A549 (cell line): ENCODE results near the gene APOC1. TPM values are rescaled to one million over a fixed set of nuclear protein-coding genes. Genes with fewer than 3 reads are reported as not detected.

Experiments used
- ATAC-seq, 2 experiments: fragments of 200-7000 bp in 1 of 2; fragments of >200 bp in 1 of 2; cut with Nextera tagmentation in 1 of 2; cut with Tn5 transposase in 1 of 2; 3 replicates each; pipeline versions ENCODE4 v1.8.0 to v1.9.1; 2018 to 2020; ENCODE audit warnings: mild to moderate bottlenecking in 1 of 2, moderate library complexity in 1 of 2
- CTCF ChIA-PET: fragments of 300-600 bp; sonication (Branson Sonifier 250); formaldehyde crosslinking; extraction: SDS; loops from one replicate; lab custom pipeline; 2021; ENCODE audit warnings: antibody characterized with exemption, inconsistent platforms; lab: Yijun Ruan, JAX
- POLR2A ChIA-PET: fragments of 350-600 bp; formaldehyde crosslinking; extraction: SDS; loops from one replicate; lab custom pipeline; 2021; ENCODE audit warnings: antibody characterized with exemption, inconsistent platforms; lab: Yijun Ruan, JAX
- DNase-seq, 2 experiments: peaks; one replicate each; pipeline versions ENCODE4 v3.0.0 to v3.0.0-alpha.2; 2011 to 2016; ENCODE audit warnings: low read depth in 1 of 2, low spot score in 1 of 2
- FAIRE-seq: peaks from 2 replicates; lab custom pipeline; 2011; peaks lifted over from hg19 to GRCh38; lab: Jason Lieb, UNC
- H3K27ac ChIP-seq, 2 experiments: fragments of >200 bp; sonication (Bioruptor Twin); formaldehyde crosslinking; 3 replicates each; pipeline ENCODE4 v1.5.1; 2016 to 2017
- H3K4me1 ChIP-seq: fragments of >200 bp; sonication (Bioruptor Twin); formaldehyde crosslinking; 3 replicates; pipeline ENCODE4 v1.6.1; 2016
- H3K4me2 ChIP-seq: fragments of >200 bp; sonication (Bioruptor Twin); formaldehyde crosslinking; 3 replicates; pipeline ENCODE4 v1.6.1; 2016
- H3K4me3 ChIP-seq: fragments of >200 bp; sonication (Bioruptor Twin); formaldehyde crosslinking; 3 replicates; pipeline ENCODE4 v1.5.1; 2016
- H3K9me3 ChIP-seq: fragments of >200 bp; sonication (Bioruptor Twin); formaldehyde crosslinking; 3 replicates; pipeline ENCODE4 v1.6.1; 2016
- EP300 ChIP-seq, 2 experiments: fragments of >200 bp; sonication (Bioruptor Twin); formaldehyde crosslinking; IDR thresholded peaks; 2 replicates in 1 of 2; 3 replicates in 1 of 2; pipeline ENCODE4 v1.6.1; 2016 to 2017
- FOXS1 ChIP-seq: fragments of 250-450 bp; sonication (Bioruptor Pico); IDR thresholded peaks from 2 replicates; pipeline ENCODE4 v1.5.0; 2020; ENCODE audit warnings: mild to moderate bottlenecking, moderate library complexity
- HOXB13 ChIP-seq: fragments of 250-450 bp; sonication (Bioruptor Pico); IDR thresholded peaks from 2 replicates; pipeline ENCODE4 v1.5.0; 2020; ENCODE audit warnings: low read depth, mild to moderate bottlenecking, moderate library complexity
- HOXB5 ChIP-seq: fragments of 250-450 bp; sonication (Bioruptor Pico); IDR thresholded peaks from 2 replicates; pipeline ENCODE4 v1.5.0; 2020; ENCODE audit warnings: mild to moderate bottlenecking, moderate library complexity
- JUN ChIP-seq, 2 experiments: fragments of >200 bp; sonication (Bioruptor Twin); formaldehyde crosslinking; IDR thresholded peaks; 2 replicates in 1 of 2; 3 replicates in 1 of 2; pipeline ENCODE4 v1.6.1; 2016 to 2017
- KDM1A ChIP-seq: fragments of 200-600 bp; sonication (generic); IDR thresholded peaks from 2 replicates; pipeline ENCODE4 v1.6.1; 2016; ENCODE audit warnings: low read depth, mild to moderate bottlenecking
- KDM5A ChIP-seq: fragments of 200-600 bp; sonication (generic); IDR thresholded peaks from 2 replicates; pipeline ENCODE4 v1.6.1; 2016; ENCODE audit warnings: antibody characterized with exemption, mild to moderate bottlenecking
- MAFK ChIP-seq: fragments of 450-650 bp; IDR thresholded peaks from 2 replicates; pipeline ENCODE4 v1.6.1; 2014; ENCODE audit not compliant: partially characterized antibody
- MAX ChIP-seq: IDR thresholded peaks from 2 replicates; pipeline ENCODE4 v1.6.1; 2012
- NR3C1 ChIP-seq: fragments of >200 bp; sonication (Bioruptor Twin); formaldehyde crosslinking; IDR thresholded peaks from 3 replicates; pipeline ENCODE4 v1.6.1; 2017
- PHF8 ChIP-seq: fragments of 200-600 bp; sonication (generic); IDR thresholded peaks from 2 replicates; pipeline ENCODE4 v1.6.1; 2016; ENCODE audit warnings: low read depth, mild to moderate bottlenecking, antibody characterized with exemption, moderate library complexity, borderline replicate concordance
- RAD21 ChIP-seq, 2 experiments: fragments of >200 bp in 1 of 2; sonication (Bioruptor Twin) in 1 of 2; formaldehyde crosslinking in 1 of 2; IDR thresholded peaks in 1 of 2; conservative IDR thresholded peaks in 1 of 2; 2 replicates in 1 of 2; 3 replicates in 1 of 2; pipeline ENCODE4 v1.6.1; 2012 to 2018; ENCODE audit warnings: inconsistent platforms in 1 of 2
- RCOR1 ChIP-seq: fragments of 150-350 bp; IDR thresholded peaks from 2 replicates; pipeline ENCODE4 v1.6.1; 2014; ENCODE audit warnings: antibody characterized with exemption, low read length, low read depth
- RFX5 ChIP-seq: fragments of 450-650 bp; IDR thresholded peaks from 2 replicates; pipeline ENCODE4 v1.7.1; 2014; ENCODE audit warnings: antibody characterized with exemption, mild to moderate bottlenecking, moderate library complexity
- SMC3 ChIP-seq: fragments of >200 bp; sonication (Bioruptor Twin); formaldehyde crosslinking; IDR thresholded peaks from 3 replicates; pipeline ENCODE4 v1.6.1; 2018; ENCODE audit warnings: inconsistent platforms
- TFCP2L1 ChIP-seq: fragments of 250-450 bp; sonication (Bioruptor Pico); IDR thresholded peaks from 2 replicates; pipeline ENCODE4 v1.5.0; 2021; ENCODE audit warnings: mild to moderate bottlenecking
- TP53 ChIP-seq: fragments of 250-450 bp; sonication (Bioruptor Pico); IDR thresholded peaks from 2 replicates; pipeline ENCODE4 v1.5.0; 2021; ENCODE audit warnings: mild to moderate bottlenecking, moderate library complexity
- ZNF302 ChIP-seq: fragments of 250-450 bp; sonication (Bioruptor Pico); IDR thresholded peaks from 2 replicates; pipeline ENCODE4 v1.9.0; 2021; ENCODE audit warnings: inconsistent platforms, mild to moderate bottlenecking, moderate library complexity
- ZSCAN20 ChIP-seq: fragments of 250-450 bp; sonication (Bioruptor Pico); IDR thresholded peaks from 2 replicates; pipeline ENCODE4 v1.8.0; 2022; ENCODE audit warnings: mild to moderate bottlenecking, moderate library complexity
- WGBS: methylation state at CpG from one replicate; pipeline ENCODE4 v1.1.6; 2017; ENCODE audit errors: missing lambda C conversion rate; 5-methylcytosine and 5-hydroxymethylcytosine counted together
- polyA plus RNA-seq, 4 experiments: library from polyadenylated mRNA; depleted of rRNA in 3 of 4; stranded (reverse); fragments of >200 nt; fragmentation: RNase III in 1 of 4; extraction: RNeasy Plus Mini Kit Qiagen cat#74134 plus additional on column Dnase treatment in 1 of 4; gene quantifications; 2 replicates in 3 of 4; 3 replicates in 1 of 4; pipeline ENCODE4 v1.2.3, GENCODE V29; 2011 to 2017
- TF ChIP-seq, protein P1 (sequence below): fragments of 450-650 bp; IDR thresholded peaks from 2 replicates; pipeline ENCODE4 v1.6.1; 2014; ENCODE audit warnings: antibody characterized with exemption
- TF ChIP-seq, protein P2 (sequence below): IDR thresholded peaks from 2 replicates; pipeline ENCODE4 v1.6.1; 2012; ENCODE audit warnings: low read depth, borderline replicate concordance
- TF ChIP-seq, protein P3 (sequence below): fragments of >200 bp; sonication (Bioruptor Twin); formaldehyde crosslinking; IDR thresholded peaks from 2 replicates; pipeline ENCODE4 v1.6.1; 2016

Gene APOC1
- polyA plus RNA-seq, 2 of the 4 experiments (the other 2 are of a cell fraction), result 88.7 to 196 TPM

DNA sequence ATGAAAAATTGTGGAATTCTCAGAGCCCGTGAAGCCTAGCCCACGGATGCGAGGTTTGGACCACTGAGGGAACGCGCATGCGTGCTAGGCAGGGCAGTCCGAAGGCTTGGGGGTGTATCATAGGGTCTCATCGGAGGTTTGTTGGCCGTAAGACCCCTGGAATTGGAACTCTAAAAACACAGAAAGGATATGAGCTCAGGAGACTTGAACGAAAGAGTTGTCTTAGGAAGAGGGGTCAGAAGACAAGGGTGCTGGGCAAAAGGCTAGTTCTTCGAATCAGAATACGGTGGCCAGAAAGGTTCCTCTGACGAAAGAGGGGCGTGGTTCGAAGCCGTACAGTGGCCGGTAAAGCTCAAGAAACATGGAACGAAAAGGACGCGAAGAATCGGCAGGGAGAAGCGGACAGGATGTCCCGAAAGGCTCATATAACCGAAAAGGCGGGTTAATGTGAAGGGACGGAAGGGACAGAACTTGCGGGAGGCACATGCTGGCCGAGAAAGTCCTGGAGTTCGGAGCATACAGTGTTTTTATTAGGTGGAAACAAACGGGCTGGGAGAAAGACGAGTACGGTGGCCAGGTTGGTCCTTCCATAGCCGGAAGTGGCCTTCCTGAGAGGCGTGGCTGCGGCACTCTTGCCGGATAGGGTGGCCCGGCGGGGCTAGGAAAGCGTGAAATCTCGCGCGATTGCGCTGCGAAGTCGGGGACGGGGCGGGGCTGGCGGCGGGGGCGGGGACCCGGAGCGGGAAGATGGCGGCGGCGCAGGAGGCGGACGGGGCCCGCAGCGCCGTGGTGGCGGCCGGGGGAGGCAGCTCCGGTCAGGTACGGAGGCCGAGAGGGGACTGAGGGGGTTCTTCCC is 40.5 kb downstream of the APOC1 start, which contains the start of gene CLPTM1 (continued):
- no peak for TF ChIP-seq MAFK
- TF ChIP-seq ZNF302 (CRISPR knock-in tag), result no peak
- no peak for TF ChIP-seq RCOR1
- TF ChIP-seq TP53 (CRISPR knock-in tag), result no peak; the same call in 1 of the 2 replicates
- TF ChIP-seq, protein P1, sequence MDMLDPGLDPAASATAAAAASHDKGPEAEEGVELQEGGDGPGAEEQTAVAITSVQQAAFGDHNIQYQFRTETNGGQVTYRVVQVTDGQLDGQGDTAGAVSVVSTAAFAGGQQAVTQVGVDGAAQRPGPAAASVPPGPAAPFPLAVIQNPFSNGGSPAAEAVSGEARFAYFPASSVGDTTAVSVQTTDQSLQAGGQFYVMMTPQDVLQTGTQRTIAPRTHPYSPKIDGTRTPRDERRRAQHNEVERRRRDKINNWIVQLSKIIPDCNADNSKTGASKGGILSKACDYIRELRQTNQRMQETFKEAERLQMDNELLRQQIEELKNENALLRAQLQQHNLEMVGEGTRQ, result 0 out of 2 replicates have a peak, but pooled peaks have one; percentile 4
- TF ChIP-seq HOXB5, result no peak
- TF ChIP-seq HOXB13 (CRISPR knock-in tag), result no peak
- TF ChIP-seq RAD21 (conservative IDR thresholded peaks at IDR 0.05 in 1 of 2, IDR thresholded peaks at IDR 0.05 in 1 of 2), result no peak
- no peak; the same call in 2 of the 3 replicates for TF ChIP-seq SMC3
- TF ChIP-seq PHF8, result peak; percentile 73; the same call in 1 of the 2 replicates
- no peak for TF ChIP-seq NR3C1
- TF ChIP-seq, protein P2, sequence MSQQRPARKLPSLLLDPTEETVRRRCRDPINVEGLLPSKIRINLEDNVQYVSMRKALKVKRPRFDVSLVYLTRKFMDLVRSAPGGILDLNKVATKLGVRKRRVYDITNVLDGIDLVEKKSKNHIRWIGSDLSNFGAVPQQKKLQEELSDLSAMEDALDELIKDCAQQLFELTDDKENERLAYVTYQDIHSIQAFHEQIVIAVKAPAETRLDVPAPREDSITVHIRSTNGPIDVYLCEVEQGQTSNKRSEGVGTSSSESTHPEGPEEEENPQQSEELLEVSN, result peak; percentile 23; the same call in 1 of the 2 replicates
- peak; percentile 88 for TF ChIP-seq MAX
- TF ChIP-seq KDM1A, result no peak
- TF ChIP-seq JUN (IDR thresholded peaks at IDR 0.05), result peak; percentile 97 to 98

DNA sequence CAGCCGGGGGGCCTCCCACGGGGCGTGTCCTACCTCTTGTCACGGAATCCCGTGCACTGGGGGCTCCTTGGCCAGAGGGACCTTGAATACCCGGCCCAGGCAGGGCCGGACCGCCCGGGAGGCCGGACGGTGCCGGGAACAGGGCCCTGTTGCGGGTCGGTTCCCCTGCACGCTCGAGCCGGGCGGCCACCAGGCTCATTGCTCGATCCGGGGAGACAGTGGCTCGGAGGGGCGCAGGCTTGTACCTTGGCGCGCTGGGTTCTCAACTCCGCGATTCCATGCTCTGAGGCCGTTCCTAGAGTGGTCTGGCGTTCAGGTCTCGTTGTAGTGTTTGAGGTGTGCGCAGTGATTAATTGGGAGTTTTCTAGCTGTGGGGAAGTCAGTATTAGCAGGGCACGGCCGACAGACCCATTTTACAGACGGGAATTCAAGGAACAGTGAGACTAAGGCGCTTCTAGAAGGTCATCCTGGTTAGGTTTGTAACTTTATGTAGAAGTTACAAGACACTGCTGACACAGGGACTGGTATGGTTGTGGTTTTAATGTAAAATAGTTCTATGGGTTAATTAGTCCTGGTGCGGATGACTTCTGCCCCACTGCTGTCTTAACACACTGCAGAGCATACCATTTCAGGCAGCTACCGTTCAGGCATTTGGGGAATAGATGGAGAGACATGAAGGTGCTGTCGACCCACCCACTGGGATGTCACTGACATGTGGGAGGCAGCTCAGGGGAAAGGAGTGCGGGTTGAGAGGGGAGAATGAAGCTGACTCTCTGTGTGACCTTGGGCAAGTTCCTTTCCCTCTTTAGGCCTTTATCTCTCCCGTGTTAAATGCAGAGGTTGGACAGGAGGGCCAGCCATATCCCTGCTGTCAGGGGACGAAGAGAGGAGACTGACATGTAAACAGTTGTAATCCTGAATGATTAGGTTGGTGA is 41.4 kb downstream of the APOC1 start:
- no peaks in the 10 kb centered on the region for H3K9me3 ChIP-seq
- H3K4me3 ChIP-seq, result peak overlapping the region; percentile 98
- peak overlapping the region; percentile 90 to 91 for H3K27ac ChIP-seq
- CTCF ChIA-PET, result interaction anchor here (0.6 to 8.3 kb wide), 6 partner anchors 16 to 252 kb away, joined by 3 to 303 read pairs (median 8); partner anchors contain the start of genes APOC1 and APOE
- POLR2A ChIA-PET, result interaction anchor here (1.3 to 1.5 kb wide), 5 partner anchors 8 to 52 kb away, joined by 4 to 8 read pairs (median 6); partner anchors contain the start of gene APOE
- TF ChIP-seq EP300 (IDR thresholded peaks at IDR 0.05) (no peak), PHF8 (no peak; the same call in 1 of the 2 replicates), JUN (IDR thresholded peaks at IDR 0.05) (0 out of 5 replicates have a peak, but pooled peaks of 1 of the 2 experiments have one; percentile 5), FOXS1 (CRISPR knock-in tag) (no peak), TFCP2L1 (CRISPR knock-in tag) (0 out of 2 replicates have a peak, but pooled peaks have one; percentile 52), KDM5A (peak; percentile 63; the same call in 1 of the 2 replicates), TP53 (CRISPR knock-in tag) (no peak), ZSCAN20 (CRISPR knock-in tag) (no peak), RFX5 (no peak)
- TF ChIP-seq, protein P3, sequence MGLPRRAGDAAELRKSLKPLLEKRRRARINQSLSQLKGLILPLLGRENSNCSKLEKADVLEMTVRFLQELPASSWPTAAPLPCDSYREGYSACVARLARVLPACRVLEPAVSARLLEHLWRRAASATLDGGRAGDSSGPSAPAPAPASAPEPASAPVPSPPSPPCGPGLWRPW, result no peak
- 11% methylated on average over 14 of the region's 40 CpGs for WGBS
- FAIRE-seq, result no peak
- no peak for DNase-seq
- H3K4me1 ChIP-seq, result peaks cover 23% of the 10 kb centered on the region
- H3K4me2 ChIP-seq, result peak overlapping the region; percentile 93
- peak; percentile 49 to 51 for ATAC-seq
